Measurements from ENCODE around the gene ATP2B3.
A peak's percentile ranks its signal among the peaks of the same experiment; 100 is the strongest.
"Not testable (repeated sequence)": the region's sequence is repeated elsewhere in the genome, so short reads cannot be mapped to it uniquely, and the experiment has no call there.

The ATP2B3 gene

DNA sequence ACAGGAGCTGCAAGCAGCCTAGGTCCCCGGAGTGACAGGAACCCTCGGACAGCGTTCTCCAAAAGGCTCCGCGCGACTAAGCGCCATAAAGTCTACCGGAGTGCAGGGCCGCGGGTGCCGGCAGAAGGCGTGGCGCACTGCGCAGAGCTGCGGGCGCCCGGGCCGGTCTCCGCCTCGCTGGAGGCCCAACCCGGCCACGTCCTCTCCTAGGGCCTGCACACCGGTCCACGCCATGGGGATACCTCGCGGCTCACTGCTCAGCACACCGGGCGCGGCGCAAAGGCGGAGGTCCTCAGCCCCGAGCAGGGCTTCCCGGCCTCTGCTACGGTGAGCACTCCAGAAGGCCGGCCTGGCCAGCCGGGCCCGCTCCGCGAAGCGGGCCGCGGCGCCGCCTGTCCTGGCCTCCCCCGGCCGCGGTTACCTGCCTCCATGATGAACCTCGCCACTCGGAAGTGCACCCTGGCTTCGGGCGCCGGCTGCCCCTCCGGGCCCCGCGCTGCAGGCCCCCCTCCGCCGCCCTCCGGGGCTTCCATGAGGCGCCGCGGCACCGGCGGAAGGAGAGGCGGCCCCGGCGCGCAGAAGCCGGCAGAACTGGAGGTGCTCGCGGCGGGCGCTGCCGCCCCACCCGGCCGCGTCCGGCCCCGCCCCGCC lies 81.2 kb downstream of the ATP2B3 start, which contains the start of gene CCNQ:
Gene CCNQ, minus strand, starts transcription at position 599 of the 651 bp plus-strand sequence. Its CDS starts 66 bp downstream, at position 533.
- DNase-seq = peak; percentile 6

DNA sequence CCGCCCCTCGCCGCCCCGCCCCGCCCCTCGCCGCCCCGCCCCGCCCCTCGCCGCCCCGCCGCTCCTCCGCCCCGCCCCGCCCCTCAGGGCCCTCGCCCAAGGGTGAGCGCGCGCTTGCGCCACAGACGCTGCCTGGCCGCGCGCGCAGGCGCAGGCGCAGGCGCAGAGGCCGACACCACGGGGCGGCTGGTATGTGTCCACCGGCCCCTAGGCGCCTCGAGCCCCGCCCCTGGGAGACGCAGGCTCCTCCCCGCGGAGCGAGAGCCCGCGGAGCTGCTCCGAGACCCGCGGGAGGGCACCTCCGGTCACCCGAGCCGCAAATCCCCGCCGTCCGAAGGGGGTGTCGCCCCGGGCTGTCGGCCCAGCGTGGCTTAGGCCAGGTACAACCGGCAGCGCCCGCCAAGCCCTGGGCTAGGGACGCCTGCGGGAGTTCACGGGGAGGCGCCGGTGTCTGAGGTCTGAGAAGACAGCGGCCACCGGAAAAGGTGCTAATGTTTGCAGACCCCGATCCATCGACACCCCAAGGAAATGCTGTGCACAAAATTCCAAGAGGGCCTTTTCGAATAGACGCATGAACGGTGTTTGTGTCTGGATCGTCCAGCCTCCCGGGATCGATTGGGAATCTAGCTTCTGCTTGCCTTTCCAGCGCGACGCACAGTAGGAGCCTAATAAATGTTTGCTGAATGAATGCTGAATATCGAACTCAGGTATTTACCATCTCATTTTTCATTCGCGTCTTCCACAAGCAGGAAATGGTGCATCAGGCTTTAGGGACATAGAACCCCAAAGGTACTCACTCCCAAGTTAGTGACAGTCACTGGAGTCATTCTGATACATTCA lies 82.0 kb downstream of the ATP2B3 start:
- DNase-seq = peak; percentile 87

- no peak for DNase-seq
Observed at GRCh38 chrX:153600032-153600373, 82.6 kb downstream of the ATP2B3 start.

GRCh38 chrX:153600921-153601320 lies 83.5 kb downstream of the ATP2B3 start:
- no peak for DNase-seq

DNA sequence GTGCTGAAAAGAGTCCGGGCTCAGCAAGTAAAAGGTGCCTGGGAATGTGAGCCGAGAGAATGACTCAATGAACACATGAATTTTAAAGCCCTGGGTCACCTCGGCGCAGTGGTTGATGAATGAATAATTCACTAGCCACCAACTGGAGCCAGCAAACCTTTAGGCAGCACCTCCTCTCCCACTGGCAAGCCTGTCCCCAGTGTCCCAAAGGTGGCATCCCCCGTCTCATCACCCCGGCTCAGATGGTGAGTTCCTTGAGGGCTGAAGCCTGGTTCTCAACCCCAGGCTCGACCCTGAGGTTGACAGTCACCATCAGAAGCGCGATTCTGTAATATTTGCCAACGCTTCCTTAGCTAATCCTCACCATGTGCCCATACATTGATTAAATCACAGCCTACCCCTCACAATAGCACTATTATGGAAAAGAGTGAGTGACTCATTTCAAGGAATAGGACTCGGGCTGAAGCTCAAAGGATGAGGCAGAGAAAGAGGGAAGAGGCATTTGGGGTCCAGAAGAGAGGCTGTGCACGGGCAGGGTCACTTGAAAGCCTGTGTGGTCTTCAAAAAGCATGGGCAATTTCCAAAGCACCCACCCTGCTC lies 84.2 kb downstream of the ATP2B3 start:
- DNase-seq = no peak

GRCh38 chrX:153602601-153603000 lies 85.2 kb downstream of the ATP2B3 start:
- no peak for DNase-seq

DNA sequence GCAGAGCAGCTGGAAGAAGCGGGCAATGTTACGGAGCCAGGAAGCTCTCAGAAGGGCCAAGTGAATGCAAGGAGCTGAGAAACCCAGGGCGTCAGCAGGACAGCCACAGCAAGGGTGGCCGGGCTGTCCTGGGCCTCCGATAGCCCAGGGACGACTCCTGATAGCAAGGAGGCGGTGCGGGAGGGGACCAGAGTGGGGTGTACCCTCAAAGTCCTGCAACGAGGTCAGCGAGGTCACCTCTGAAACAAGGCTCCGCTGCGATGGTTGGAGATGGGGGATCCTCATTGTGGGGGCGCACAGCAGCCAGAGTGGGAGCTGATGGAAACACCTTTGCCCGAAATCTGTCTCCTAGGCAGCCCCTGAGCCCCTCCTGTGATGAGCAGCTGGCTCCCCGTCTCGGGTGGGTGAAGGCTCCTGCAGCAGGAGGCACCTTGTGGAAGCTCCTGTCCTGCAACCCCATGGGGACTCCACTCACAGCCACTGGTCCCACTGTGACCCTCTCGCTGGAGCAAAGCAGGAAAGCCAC lies 85.8 kb downstream of the ATP2B3 start:
- no peak for DNase-seq

DNA sequence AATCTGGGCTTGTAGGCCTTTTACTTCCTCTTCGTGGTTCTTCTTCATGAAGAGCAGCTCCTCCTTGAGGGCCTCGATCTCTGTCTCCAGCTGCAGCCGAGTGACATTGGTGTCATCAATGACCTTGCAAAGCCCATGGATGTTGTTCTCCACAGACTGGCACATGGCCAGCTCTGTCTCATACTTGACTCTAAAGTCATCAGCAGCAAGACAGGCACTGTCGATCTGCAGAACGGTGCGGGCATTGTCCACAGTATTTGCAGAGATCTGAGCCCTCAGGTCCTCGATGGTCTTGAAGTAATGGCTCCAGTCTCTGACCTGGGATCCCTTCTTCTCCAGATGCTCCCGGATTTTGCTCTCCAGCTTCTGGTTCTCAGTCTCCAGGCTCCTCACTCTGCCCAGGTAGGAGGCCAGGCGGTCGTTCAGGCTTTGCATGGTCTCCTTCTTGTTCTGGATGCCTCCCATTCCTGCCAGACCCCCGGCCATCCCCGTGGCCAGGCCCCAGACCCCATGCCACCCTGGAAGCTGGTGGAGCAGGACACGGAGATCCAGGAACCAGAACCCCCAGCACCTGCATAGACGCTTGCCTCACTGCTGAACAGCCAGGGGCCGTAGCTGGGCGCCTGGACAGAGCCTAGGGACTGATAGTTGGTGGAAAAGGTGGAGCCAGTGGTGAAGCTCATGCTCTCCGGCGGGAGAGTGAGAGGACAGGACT lies 87.4 kb downstream of the ATP2B3 start:
- DNase-seq = not testable (repeated sequence)

- no peak for DNase-seq
Observed at GRCh38 chrX:153606503-153606902, 89.1 kb downstream of the ATP2B3 start.

DNA sequence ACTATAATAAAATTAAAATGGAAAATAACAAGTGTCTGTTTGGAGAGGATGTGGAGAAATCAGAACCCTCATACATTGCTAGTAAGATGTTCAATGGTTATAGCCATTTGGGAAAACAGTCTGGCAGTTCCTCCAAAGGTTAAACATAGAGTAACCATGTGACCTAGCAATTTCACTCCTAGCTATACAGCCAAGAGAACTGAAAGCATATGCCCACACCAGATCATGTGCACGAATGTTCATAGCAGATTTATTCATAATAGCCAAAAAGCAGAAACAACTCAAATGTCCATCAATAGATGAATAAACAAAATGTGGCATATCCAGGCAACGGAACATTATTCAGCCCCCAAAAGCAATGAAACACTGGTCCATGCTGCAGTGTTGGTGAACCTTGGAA lies 90.9 kb downstream of the ATP2B3 start:
- DNase-seq = no peak

- no peak for DNase-seq
Observed at GRCh38 chrX:153608806-153609205, 91.4 kb downstream of the ATP2B3 start.

DNA sequence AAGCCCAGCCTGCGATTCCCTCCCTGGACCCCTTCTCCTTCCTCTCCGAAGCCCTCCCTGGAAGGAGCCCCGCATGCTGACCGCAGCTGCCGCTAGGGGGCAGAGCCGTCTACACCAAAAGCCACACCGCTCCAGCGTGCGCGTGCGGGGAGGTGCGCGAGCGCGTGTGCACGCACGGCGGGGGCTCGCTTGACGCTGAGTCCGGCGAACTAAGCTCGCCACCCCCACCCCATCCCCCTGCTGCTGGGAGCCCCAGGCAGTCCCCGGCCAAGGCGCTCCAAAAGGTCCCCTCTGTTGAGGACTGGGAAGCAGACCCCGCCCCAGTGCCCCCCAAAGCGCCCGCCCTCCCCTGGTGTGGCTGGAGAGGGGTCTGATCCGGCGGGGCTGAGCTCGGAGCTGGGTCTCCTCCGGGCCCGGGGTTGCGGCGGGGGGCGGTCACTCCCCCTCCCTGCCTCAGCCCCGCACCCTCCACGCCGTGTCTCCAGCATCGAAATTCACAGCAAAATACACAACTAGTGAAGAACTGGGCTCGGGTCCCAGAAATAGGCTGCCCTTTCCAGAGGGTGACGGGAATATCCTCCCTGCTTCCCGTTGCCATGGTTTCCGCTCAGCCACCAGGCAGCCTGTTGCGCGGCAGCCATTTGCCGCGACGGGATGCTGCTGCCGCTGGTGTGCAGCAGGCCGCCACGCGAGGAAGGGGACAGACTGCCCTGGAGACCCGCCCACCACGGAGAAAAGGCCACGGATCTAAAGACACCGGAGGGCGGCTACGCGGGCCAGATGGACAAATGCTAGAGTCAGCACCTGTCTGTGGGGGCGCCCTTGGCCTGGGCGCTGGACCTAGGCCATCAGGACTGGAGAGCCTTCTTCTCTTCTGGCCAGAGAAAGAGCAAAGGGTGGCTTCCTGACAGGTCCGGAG lies 92.7 kb downstream of the ATP2B3 start:
- DNase-seq = peak; percentile 75

GRCh38 chrX:153610836-153611213 lies 93.4 kb downstream of the ATP2B3 start:
- DNase-seq = no peak

- no peak for DNase-seq
Observed at GRCh38 chrX:153611298-153612095, 94.1 kb downstream of the ATP2B3 start.

DNA sequence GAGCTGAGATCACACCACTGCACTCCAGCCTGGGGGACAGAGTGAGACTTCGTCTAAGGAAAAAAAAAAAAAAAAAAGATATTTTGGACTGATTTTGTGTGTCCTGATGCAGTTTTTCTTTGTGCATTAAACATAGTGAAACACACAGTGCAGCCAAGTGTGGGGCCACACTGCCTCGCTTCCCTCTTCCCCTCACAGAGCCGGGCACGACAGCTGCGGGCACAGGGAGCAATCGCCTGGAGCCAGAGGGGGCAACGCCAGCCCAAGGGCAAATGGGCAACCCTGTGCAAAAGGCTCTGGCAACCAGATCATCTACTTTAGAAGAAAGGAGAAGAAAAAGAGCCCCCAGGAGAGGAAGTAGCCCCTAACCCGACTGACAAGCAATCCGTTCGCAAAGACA lies 95.0 kb downstream of the ATP2B3 start:
- no peak for DNase-seq

DNA sequence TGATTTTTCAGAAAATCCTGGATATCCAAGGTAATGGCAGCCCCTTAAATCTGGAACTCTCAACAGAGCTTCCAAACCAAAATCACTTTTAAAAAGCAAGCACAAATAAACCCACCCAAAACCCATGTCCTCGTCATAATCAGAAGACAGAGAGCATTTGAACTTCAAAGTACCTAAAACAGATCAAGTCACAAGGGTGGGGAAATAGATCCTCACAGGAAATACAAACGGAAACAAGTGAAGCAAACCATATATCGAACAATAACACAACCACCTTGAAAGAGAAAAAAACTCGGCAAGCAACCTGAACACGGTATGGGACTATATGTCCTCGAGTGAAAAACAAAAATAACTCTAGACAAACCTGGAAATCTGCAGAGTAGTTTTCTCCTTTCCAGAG lies 97.4 kb downstream of the ATP2B3 start:
- DNase-seq = no peak

DNA sequence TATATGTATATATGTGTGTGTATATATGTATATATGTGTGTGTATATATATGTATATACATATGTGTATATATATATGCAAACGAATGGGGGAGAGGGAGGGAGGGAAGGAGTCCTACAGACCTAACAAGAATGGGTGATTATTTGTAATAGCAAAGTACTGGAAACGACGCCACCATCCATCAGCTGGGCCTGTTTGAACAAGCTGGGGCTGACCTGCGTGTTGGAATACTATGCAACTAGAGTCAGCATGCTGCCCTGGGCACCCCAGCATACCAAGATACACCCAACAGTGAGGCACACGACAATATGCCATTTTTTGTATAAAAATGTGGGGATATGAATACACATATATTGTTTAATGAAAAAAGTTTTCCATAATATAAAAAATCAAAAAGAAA lies 103.1 kb downstream of the ATP2B3 start:
- no peak for DNase-seq

GRCh38 chrX:153621949-153622598 lies 104.6 kb downstream of the ATP2B3 start:
- no peak for DNase-seq

- no peak for DNase-seq
Observed at GRCh38 chrX:153622661-153623309, 105.3 kb downstream of the ATP2B3 start.

Data from stimulated activated CD4-positive, alpha-beta T cell treated with anti-CD3 and anti-CD28 coated beads, Interleukin-1b, Interleukin-23, amount 100 ng/mL, for 48 hours (primary cell).